Retinal pigment epithelial cell (primary cell): ENCODE results near the gene FBXO2.

ENCODE experiments used
- DNase-seq: peaks from one replicate; pipeline ENCODE4 v3.0.0-alpha.2; 2010; ENCODE audit warnings: low read depth
- H3K4me3 ChIP-seq: 2 replicates; pipeline ENCODE4 v1.5.1; 2011; ENCODE audit warnings: mild to moderate bottlenecking, low read length, control low read depth, moderate library complexity
- TF ChIP-seq, protein P1 (sequence below): conservative IDR thresholded peaks from 2 replicates; pipeline ENCODE4 v1.5.1; 2011; ENCODE audit warnings: low read depth, low read length, control low read depth, inconsistent platforms

FBXO2 gene

DNA sequence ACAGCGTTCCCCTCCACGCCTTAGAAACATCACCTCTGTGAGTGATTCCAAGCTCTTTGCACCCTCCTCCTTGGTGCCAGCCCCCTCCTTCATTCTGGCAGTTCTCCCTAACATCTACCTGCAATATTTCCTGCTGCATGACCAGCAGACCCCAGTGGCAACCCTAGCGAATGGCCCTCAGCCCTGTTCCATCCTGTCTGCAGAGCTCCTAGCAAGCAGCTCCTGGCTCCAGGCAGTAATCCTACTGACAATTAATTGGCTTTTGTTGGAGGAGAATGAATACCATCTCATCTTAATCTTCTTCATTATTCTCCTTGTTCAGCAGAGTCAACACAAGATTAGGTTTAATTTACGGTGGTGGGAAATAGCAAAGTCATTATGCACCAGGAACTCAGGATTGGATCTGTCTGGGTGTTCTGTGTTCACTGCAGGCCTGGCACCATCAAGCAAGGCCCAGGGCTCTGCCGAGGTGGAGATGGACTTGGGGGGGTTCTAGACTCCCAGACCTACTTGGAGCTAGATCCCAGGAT, 12.4 kb downstream of the FBXO2 start:
- H3K4me3 ChIP-seq, result no peak overlapping the region
- TF ChIP-seq, protein P1, sequence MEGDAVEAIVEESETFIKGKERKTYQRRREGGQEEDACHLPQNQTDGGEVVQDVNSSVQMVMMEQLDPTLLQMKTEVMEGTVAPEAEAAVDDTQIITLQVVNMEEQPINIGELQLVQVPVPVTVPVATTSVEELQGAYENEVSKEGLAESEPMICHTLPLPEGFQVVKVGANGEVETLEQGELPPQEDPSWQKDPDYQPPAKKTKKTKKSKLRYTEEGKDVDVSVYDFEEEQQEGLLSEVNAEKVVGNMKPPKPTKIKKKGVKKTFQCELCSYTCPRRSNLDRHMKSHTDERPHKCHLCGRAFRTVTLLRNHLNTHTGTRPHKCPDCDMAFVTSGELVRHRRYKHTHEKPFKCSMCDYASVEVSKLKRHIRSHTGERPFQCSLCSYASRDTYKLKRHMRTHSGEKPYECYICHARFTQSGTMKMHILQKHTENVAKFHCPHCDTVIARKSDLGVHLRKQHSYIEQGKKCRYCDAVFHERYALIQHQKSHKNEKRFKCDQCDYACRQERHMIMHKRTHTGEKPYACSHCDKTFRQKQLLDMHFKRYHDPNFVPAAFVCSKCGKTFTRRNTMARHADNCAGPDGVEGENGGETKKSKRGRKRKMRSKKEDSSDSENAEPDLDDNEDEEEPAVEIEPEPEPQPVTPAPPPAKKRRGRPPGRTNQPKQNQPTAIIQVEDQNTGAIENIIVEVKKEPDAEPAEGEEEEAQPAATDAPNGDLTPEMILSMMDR, result no peak
- no peak for DNase-seq

DNA sequence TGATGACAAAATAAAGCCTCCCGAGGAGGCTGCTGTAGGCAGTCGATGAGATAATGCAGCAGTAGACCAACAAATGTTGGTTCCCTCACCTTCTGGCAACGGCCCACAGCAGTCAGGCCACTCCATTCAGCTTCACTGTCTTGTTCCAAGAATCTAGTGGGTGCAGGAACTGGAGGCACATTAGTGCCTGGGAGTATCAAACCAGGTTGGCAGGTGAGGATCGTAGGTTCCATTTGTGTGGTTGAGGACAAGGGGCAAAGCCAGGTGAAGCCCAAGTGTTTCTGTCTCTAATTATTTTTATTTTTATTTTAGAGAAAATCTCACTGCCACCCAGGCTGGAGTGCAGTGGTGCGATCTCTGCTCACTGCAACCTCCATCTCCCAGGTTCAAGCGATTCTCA, 13.3 kb downstream of the FBXO2 start:
- H3K4me3 ChIP-seq, result no peak overlapping the region
- TF ChIP-seq, protein P1, result no peak
- DNase-seq, result no peak

DNA sequence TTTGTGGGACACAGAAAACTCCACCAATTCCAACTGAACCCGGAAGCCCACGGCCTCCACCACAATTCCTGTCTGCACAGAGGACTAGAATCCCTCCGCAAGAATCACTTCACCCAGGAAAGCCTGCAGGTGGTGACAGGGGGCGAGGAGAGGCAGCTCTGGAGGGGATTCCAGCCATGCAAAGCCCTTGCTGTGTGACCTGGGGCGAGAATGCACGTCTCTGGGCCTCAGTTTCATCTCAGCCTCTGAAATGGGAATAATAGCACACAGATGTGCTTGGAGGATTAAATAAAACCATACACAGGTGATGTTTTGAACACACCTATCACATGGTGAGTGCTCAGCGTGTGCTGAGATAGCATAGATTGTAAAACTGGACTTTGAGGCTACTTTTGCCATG, 14.1 kb downstream of the FBXO2 start:
- no peak overlapping the region for H3K4me3 ChIP-seq
- TF ChIP-seq, protein P1, result no peak
- DNase-seq, result no peak

DNA sequence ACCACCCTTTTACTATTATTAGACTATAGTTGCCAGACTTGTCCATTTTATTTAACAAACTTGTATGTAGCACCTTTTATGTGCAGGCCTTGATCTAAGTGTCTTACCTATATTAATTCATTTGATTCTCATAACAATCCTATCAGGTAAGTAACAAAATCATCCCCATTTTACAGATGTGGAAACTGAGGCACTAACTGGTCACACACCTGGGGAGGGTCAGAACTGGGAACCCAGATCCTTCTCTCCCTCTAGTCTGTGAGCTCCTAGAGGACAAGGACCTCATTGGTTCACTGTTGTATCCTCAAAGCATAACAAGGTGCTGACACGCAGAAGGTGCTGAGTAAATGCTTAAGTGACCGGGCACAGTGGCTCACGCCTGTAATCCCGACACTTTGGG, 14.9 kb downstream of the FBXO2 start:
- TF ChIP-seq, protein P1, result no peak
- no peak for DNase-seq
- H3K4me3 ChIP-seq, result no peak overlapping the region

DNA sequence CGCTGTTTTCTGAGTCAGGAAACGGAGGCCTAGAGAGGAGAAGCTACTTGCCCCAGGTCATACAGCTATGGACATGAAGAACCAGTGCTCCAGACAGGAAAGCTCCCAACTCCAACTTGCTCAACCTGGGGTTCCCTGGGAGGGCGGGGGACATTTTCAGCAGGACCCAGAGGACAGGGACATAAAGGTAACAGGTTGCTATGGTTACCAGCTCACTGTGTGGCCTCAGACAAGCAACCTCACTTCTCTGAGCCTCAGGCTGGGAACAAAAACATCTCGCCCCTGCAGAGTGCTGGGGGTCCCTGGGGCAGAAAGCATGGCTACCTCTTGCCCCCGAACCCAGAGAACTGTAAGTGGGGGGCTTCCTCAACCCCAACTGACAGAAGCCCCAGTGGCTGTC, 16.1 kb downstream of the FBXO2 start:
- DNase-seq, result no peak
- TF ChIP-seq, protein P1, result no peak

DNA sequence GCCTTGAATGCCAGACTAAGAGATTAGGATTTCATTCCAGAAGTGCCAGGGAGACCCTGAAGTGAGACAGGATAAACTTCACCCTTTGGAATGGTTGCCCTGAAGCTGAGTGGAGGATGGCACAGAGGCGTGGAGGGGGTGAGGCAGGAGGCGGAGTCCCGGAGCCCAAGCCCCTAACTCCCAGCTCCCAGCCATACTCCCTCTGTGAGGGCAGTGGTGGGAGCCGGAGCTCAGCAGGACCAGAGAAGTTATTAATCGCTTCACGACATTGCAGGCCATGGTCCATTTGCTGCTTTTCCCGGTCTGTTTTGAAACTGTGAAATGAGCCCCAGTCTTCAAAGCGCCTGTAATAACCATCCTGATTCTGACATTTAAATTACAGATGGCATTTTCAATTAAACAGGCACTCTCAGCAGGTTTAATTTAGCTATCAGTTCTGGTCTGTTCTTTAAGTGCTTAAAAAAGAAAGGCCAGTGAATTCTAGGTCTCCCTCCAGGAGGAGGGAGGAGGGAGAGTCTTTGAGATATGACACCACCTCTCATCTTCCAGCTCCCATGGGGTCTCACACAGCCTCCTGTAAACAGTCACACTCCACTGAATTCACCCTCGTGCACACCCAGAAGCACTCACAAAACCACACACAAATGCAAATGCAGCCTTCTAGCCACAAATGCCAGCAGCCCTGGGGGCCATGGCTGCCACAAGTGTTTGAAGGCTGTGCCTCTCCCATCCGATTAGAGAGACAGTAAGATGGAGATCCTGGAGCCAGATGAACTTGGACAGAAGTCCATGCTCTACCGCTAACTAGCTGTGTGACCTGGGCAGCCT, 19.6 kb downstream of the FBXO2 start:
- no peak overlapping the region for H3K4me3 ChIP-seq
- no peak for DNase-seq
- TF ChIP-seq, protein P1, result no peak

More for the DNA sequence above, 16.1 kb downstream of the FBXO2 start:
- no peak overlapping the region for H3K4me3 ChIP-seq
